ENCODE results near the gene STRA6. TPM values are rescaled to one million over a fixed set of nuclear protein-coding genes. Genes with fewer than 3 reads are reported as not detected.

Gene STRA6
- total and polyA plus RNA-seq, 5 donors, result 0.20 to 0.58 (median 0.32) TPM

GRCh38 chr15:74206801-74207281 is 4.3 kb upstream of the STRA6 start:
- H3K27ac ChIP-seq (ENCODE audit: low read length), result no peak overlapping the region
- 56% methylated on average over 6 of the region's 6 CpGs for WGBS

GRCh38 chr15:74205582-74205947 is 3.0 kb upstream of the STRA6 start:
- H3K4me1 ChIP-seq (ENCODE audit: control insufficient read depth, insufficient read depth, low read length), result peaks cover 9% of the 10 kb centered on the region
- no peaks in the 10 kb centered on the region for H3K9me3 ChIP-seq (ENCODE audit: control insufficient read depth, low read length)
- 80% methylated on average over 4 of the region's 4 CpGs for WGBS
- ATAC-seq (no peak), DNase-seq (peak in 1 of 3 donors; percentile 24)
- no peaks in the 10 kb centered on the region for H3K27me3 ChIP-seq (ENCODE audit: control insufficient read depth, insufficient read depth)
- H3K27ac ChIP-seq (ENCODE audit: low read length), result no peak overlapping the region
- no peak overlapping the region for H3K4me3 ChIP-seq (ENCODE audit: low read length)
- intact Hi-C loops (cut with DNase I), result no loop called here

More at GRCh38 chr15:74206801-74207281, 4.3 kb upstream of the STRA6 start:
- H3K4me3 ChIP-seq (ENCODE audit: low read length), result no peak overlapping the region
- peaks cover 5% of the 10 kb centered on the region for H3K4me1 ChIP-seq (ENCODE audit: control insufficient read depth, insufficient read depth, low read length)
- no peaks in the 10 kb centered on the region for H3K27me3 ChIP-seq (ENCODE audit: control insufficient read depth, insufficient read depth)
- intact Hi-C loops (cut with DNase I), result no loop called here
- DNase-seq, result peak in 2 of 3 donors; percentile 2 to 19
- ATAC-seq, result no peak
- H3K9me3 ChIP-seq (ENCODE audit: control insufficient read depth, low read length), result no peaks in the 10 kb centered on the region

GRCh38 chr15:74203914-74204431 is 1.4 kb upstream of the STRA6 start:
- peak; percentile 76 to 85 for ATAC-seq
- Histone ChIP-seq H3K9me3 (ENCODE audit: control insufficient read depth, low read length) (no peaks in the 10 kb centered on the region), H3K27me3 (ENCODE audit: control insufficient read depth, insufficient read depth) (no peaks in the 10 kb centered on the region), H3K4me3 (ENCODE audit: low read length) (no peak overlapping the region), H3K4me1 (ENCODE audit: control insufficient read depth, insufficient read depth, low read length) (peaks cover 13% of the 10 kb centered on the region), H3K27ac (ENCODE audit: low read length) (no peak overlapping the region)
- intact Hi-C loops (cut with DNase I), result no loop called here
- WGBS, result 56% methylated on average over 10 of the region's 10 CpGs
- DNase-seq, result peak; percentile 75 to 90 (median 88)

GRCh38 chr15:74201710-74202420 is 722 bp downstream of the STRA6 start:
- peaks cover 15% of the 10 kb centered on the region for H3K4me1 ChIP-seq (ENCODE audit: control insufficient read depth, insufficient read depth, low read length)
- H3K4me3 ChIP-seq (ENCODE audit: low read length), result no peak overlapping the region
- H3K9me3 ChIP-seq (ENCODE audit: control insufficient read depth, low read length), result no peaks in the 10 kb centered on the region
- H3K27ac ChIP-seq (ENCODE audit: low read length), result no peak overlapping the region
- DNase-seq (peak in 1 of 3 donors; percentile 30), ATAC-seq (no peak)
- no peaks in the 10 kb centered on the region for H3K27me3 ChIP-seq (ENCODE audit: control insufficient read depth, insufficient read depth)
- intact Hi-C loops (cut with DNase I), result no loop called here
- 52% methylated on average over 7 of the region's 7 CpGs for WGBS

- intact Hi-C loops (cut with DNase I), result no loop called here
- ATAC-seq (no peak), DNase-seq (peak in 2 of 3 donors; percentile 71 to 79)
- H3K27ac ChIP-seq (ENCODE audit: low read length), result no peak overlapping the region
- H3K27me3 ChIP-seq (ENCODE audit: control insufficient read depth, insufficient read depth), result no peaks in the 10 kb centered on the region
- 70% methylated on average over 8 of the region's 8 CpGs for WGBS
- H3K9me3 ChIP-seq (ENCODE audit: control insufficient read depth, low read length), result no peaks in the 10 kb centered on the region
- peaks cover 20% of the 10 kb centered on the region for H3K4me1 ChIP-seq (ENCODE audit: control insufficient read depth, insufficient read depth, low read length)
- H3K4me3 ChIP-seq (ENCODE audit: low read length), result no peak overlapping the region
These were observed 1.6 kb downstream of the STRA6 start for GRCh38 chr15:74200871-74201419.

GRCh38 chr15:74200412-74200815 is 2.2 kb downstream of the STRA6 start:
- Histone ChIP-seq H3K9me3 (ENCODE audit: control insufficient read depth, low read length) (no peaks in the 10 kb centered on the region), H3K27me3 (ENCODE audit: control insufficient read depth, insufficient read depth) (no peaks in the 10 kb centered on the region), H3K4me3 (ENCODE audit: low read length) (no peak overlapping the region), H3K27ac (ENCODE audit: low read length) (no peak overlapping the region), H3K4me1 (ENCODE audit: control insufficient read depth, insufficient read depth, low read length) (peaks cover 23% of the 10 kb centered on the region)
- 30% methylated on average over 1 of the region's 1 CpG for WGBS
- DNase-seq (peak in 2 of 3 donors; percentile 64 to 74), ATAC-seq (peak in 1 of 2 donors; percentile 53)
- intact Hi-C loops (cut with DNase I), result no loop called here

GRCh38 chr15:74199297-74199652 is 3.3 kb downstream of the STRA6 start:
- peak in 1 of 3 donors; percentile 47 for DNase-seq
- ATAC-seq, result no peak
- H3K27ac ChIP-seq (ENCODE audit: low read length), result no peak overlapping the region
- no peaks in the 10 kb centered on the region for H3K9me3 ChIP-seq (ENCODE audit: control insufficient read depth, low read length)
- no peak overlapping the region for H3K4me3 ChIP-seq (ENCODE audit: low read length)
- no peaks in the 10 kb centered on the region for H3K27me3 ChIP-seq (ENCODE audit: control insufficient read depth, insufficient read depth)
- H3K4me1 ChIP-seq (ENCODE audit: control insufficient read depth, insufficient read depth, low read length), result peaks cover 20% of the 10 kb centered on the region
- intact Hi-C loops (cut with DNase I), result no loop called here
- WGBS, result 90% methylated on average over 6 of the region's 6 CpGs

- peak in 1 of 3 donors; percentile 22 for DNase-seq
- peaks cover 20% of the 10 kb centered on the region for H3K4me1 ChIP-seq (ENCODE audit: control insufficient read depth, insufficient read depth, low read length)
- no peaks in the 10 kb centered on the region for H3K27me3 ChIP-seq (ENCODE audit: control insufficient read depth, insufficient read depth)
- H3K27ac ChIP-seq (ENCODE audit: low read length), result no peak overlapping the region
- intact Hi-C loops (cut with DNase I), result no loop called here
- 98% methylated on average over 9 of the region's 9 CpGs for WGBS
- H3K9me3 ChIP-seq (ENCODE audit: control insufficient read depth, low read length), result no peaks in the 10 kb centered on the region
- no peak overlapping the region for H3K4me3 ChIP-seq (ENCODE audit: low read length)
- no peak for ATAC-seq
These were observed 5.2 kb downstream of the STRA6 start for GRCh38 chr15:74197176-74197965.

- Histone ChIP-seq H3K4me3 (ENCODE audit: low read length) (no peak overlapping the region), H3K27ac (ENCODE audit: low read length) (no peak overlapping the region), H3K4me1 (ENCODE audit: control insufficient read depth, insufficient read depth, low read length) (peaks cover 18% of the 10 kb centered on the region), H3K27me3 (ENCODE audit: control insufficient read depth, insufficient read depth) (no peaks in the 10 kb centered on the region), H3K9me3 (ENCODE audit: control insufficient read depth, low read length) (no peaks in the 10 kb centered on the region)
- 15% methylated on average over 7 of the region's 7 CpGs for WGBS
- DNase-seq (peak; percentile 80 to 92 (median 81)), ATAC-seq (peak; percentile 50 to 73)
- intact Hi-C loops (cut with DNase I), result no loop called here
These were observed 6.4 kb downstream of the STRA6 start for GRCh38 chr15:74196175-74196574.

GRCh38 chr15:74194572-74195559 is 7.7 kb downstream of the STRA6 start:
- Histone ChIP-seq H3K27me3 (ENCODE audit: control insufficient read depth, insufficient read depth) (no peaks in the 10 kb centered on the region), H3K27ac (ENCODE audit: low read length) (no peak overlapping the region), H3K4me1 (ENCODE audit: control insufficient read depth, insufficient read depth, low read length) (peaks cover 10% of the 10 kb centered on the region), H3K9me3 (ENCODE audit: control insufficient read depth, low read length) (no peaks in the 10 kb centered on the region), H3K4me3 (ENCODE audit: low read length) (no peak overlapping the region)
- ATAC-seq, result no peak
- 95% methylated on average over 13 of the region's 13 CpGs for WGBS
- DNase-seq, result peak in 1 of 3 donors; percentile 24
- intact Hi-C loops (cut with DNase I), result no loop called here
